K562 (cell line): ENCODE measurements around the gene TMEM156. TPM values are rescaled to one million over a fixed set of nuclear protein-coding genes. Genes with fewer than 3 reads are reported as not detected.

Experiments
- ATAC-seq: fragments of 200-7000 bp; cut with Tn5 transposase; 3 replicates; pipeline ENCODE4 v1.9.1; 2020; ENCODE audit warnings: moderate library complexity
- BruUV-seq: library from RNA; stranded (reverse); fragments of 400-500 nt; replicated peaks from 2 replicates; lab custom pipeline; 2021; lab: Mats Ljungman, UMichigan
- CTCF ChIA-PET: fragments of 300-600 bp; formaldehyde crosslinking; extraction: SDS; loops from one replicate; lab custom pipeline; 2021; ENCODE audit warnings: low intra/inter-chr PET ratio; lab: Yijun Ruan, JAX
- POLR2A ChIA-PET: fragments of 300-600, 350-650 bp; sonication (Branson Sonifier 250); formaldehyde crosslinking; extraction: SDS; loops from one replicate; lab custom pipeline; 2021; ENCODE audit warnings: antibody characterized with exemption, inconsistent platforms; lab: Yijun Ruan, JAX
- DNase-seq, 4 experiments: peaks; one replicate each; pipeline versions ENCODE4 v3.0.0 to v3.0.0-alpha.2; 2011 to 2018; ENCODE audit warnings: low spot score in 3 of 4, mixed read lengths in 3 of 4; ENCODE audit errors: extremely low read depth in 1 of 4
- FAIRE-seq: peaks from 2 replicates; lab custom pipeline; 2011; peaks lifted over from hg19 to GRCh38; lab: Jason Lieb, UNC
- H2AFZ ChIP-seq: 2 replicates; pipeline ENCODE4 v1.6.0; 2011; ENCODE audit warnings: low read depth, low read length, control low read depth, inconsistent platforms
- H3K27ac ChIP-seq: fragments of 200-600 bp; 3 replicates; pipeline ENCODE4 v1.8.0; 2011; ENCODE audit warnings: low read depth, mild to moderate bottlenecking, control low read depth, inconsistent platforms, low read length, moderate library complexity, mixed read lengths; ENCODE audit errors: extremely low read depth
- H3K27me3 ChIP-seq, 2 experiments: fragments of 300-600 bp in 1 of 2; 2 replicates in 1 of 2; 3 replicates in 1 of 2; pipeline versions ENCODE4 v1.6.0 to v1.8.0; 2011; ENCODE audit warnings: inconsistent platforms in 2 of 2, low read length in 2 of 2, mild to moderate bottlenecking in 1 of 2, mixed read lengths in 1 of 2, moderate library complexity in 1 of 2; ENCODE audit not compliant: control insufficient read depth in 2 of 2, insufficient read depth in 2 of 2
- H3K36me3 ChIP-seq: fragments of 300-600 bp; 3 replicates; pipeline ENCODE4 v1.8.0; 2011; ENCODE audit warnings: mild to moderate bottlenecking, low read length, inconsistent platforms; ENCODE audit not compliant: control insufficient read depth, insufficient read depth
- H3K4me1 ChIP-seq, 2 experiments: fragments of 200-600 bp in 1 of 2; replicated peaks in 1 of 2; 2 replicates in 1 of 2; 3 replicates in 1 of 2; pipeline versions ENCODE4 v1.5.1 to v1.8.0; 2011; ENCODE audit warnings: inconsistent platforms in 2 of 2, low read length in 2 of 2, mild to moderate bottlenecking in 1 of 2, mixed read lengths in 1 of 2, moderate library complexity in 1 of 2; ENCODE audit not compliant: control insufficient read depth in 2 of 2, insufficient read depth in 2 of 2
- H3K4me2 ChIP-seq: 2 replicates; pipeline ENCODE4 v1.6.1; 2011; ENCODE audit warnings: low read length, control low read depth, inconsistent platforms, mixed read lengths; ENCODE audit not compliant: insufficient read depth
- H3K4me3 ChIP-seq: fragments of 200-600 bp; sonication (generic), shearing (Covaris generic); 2 replicates; pipeline ENCODE4 v1.5.1; 2016; ENCODE audit warnings: control low read depth, inconsistent platforms
- H3K79me2 ChIP-seq: fragments of 200-600 bp; 3 replicates; pipeline ENCODE4 v1.8.0; 2011; ENCODE audit warnings: low read length, inconsistent platforms; ENCODE audit not compliant: control insufficient read depth, insufficient read depth
- H3K9ac ChIP-seq, 2 experiments: 2 replicates each; pipeline versions ENCODE4 v1.6.0 to v1.6.1; 2011; ENCODE audit warnings: low read depth in 2 of 2, low read length in 2 of 2, control low read depth in 1 of 2, inconsistent platforms in 1 of 2, mild to moderate bottlenecking in 1 of 2, mixed read lengths in 1 of 2; ENCODE audit not compliant: insufficient read depth in 1 of 2
- H3K9me1 ChIP-seq: one replicate; pipeline ENCODE4 v1.6.0; 2011; ENCODE audit warnings: inconsistent platforms, mild to moderate bottlenecking, low read length, moderate library complexity; ENCODE audit not compliant: control insufficient read depth, insufficient read depth
- H3K9me3 ChIP-seq: replicated peaks from 2 replicates; pipeline ENCODE4 v1.5.1; 2011; ENCODE audit warnings: low read depth, low read length, inconsistent platforms; ENCODE audit not compliant: control insufficient read depth, insufficient read depth
- H4K20me1 ChIP-seq: replicated peaks from 2 replicates; pipeline ENCODE4 v1.6.1; 2011; ENCODE audit warnings: low read length, inconsistent platforms, mixed read lengths; ENCODE audit not compliant: control insufficient read depth, insufficient read depth
- AFF4 ChIP-seq: sonication (generic); formaldehyde crosslinking; IDR thresholded peaks from 2 replicates; pipeline ENCODE4 v1.8.0; 2023; ENCODE audit warnings: mild to moderate bottlenecking, missing genetic modification reagents
- CBFA2T2 ChIP-seq: fragments of 450-650 bp; conservative IDR thresholded peaks from 2 replicates; pipeline ENCODE4 v1.6.1; 2017; ENCODE audit warnings: mild to moderate bottlenecking
- CBX2 ChIP-seq: fragments of 200-600 bp; sonication (generic); IDR thresholded peaks from one replicate; pipeline ENCODE4 v1.6.1; 2012; ENCODE audit warnings: mild to moderate bottlenecking, low read length, inconsistent platforms; ENCODE audit not compliant: insufficient read depth, poor library complexity, severe bottlenecking
- ELK3 ChIP-seq: fragments of 450-650 bp; formaldehyde crosslinking; IDR thresholded peaks from 2 replicates; pipeline ENCODE4 v1.4.0; 2020; ENCODE audit warnings: mild to moderate bottlenecking
- EP400 ChIP-seq: fragments of 450-650 bp; IDR thresholded peaks from 2 replicates; pipeline ENCODE4 v1.6.1; 2017; ENCODE audit warnings: antibody characterized with exemption, mild to moderate bottlenecking, moderate library complexity
- HDGF ChIP-seq: fragments of 450-650 bp; IDR thresholded peaks from 2 replicates; pipeline ENCODE4 v1.6.1; 2016
- KAT8 ChIP-seq: fragments of 450-650 bp; IDR thresholded peaks from 2 replicates; pipeline ENCODE4 v1.6.1; 2016; ENCODE audit warnings: low read depth, mild to moderate bottlenecking
- NFE2 ChIP-seq: IDR thresholded peaks from 2 replicates; pipeline ENCODE4 v1.6.1; 2014; ENCODE audit warnings: antibody characterized with exemption, low read depth
- NR2F6 ChIP-seq: fragments of 450-650 bp; formaldehyde crosslinking; IDR thresholded peaks from 2 replicates; pipeline ENCODE4 v1.4.0; 2020; ENCODE audit warnings: mild to moderate bottlenecking
- TRIM24 ChIP-seq, 2 experiments: fragments of 450-650 bp; IDR thresholded peaks; 2 replicates each; pipeline ENCODE4 v1.6.1; 2016
- ZFP36 ChIP-seq: fragments of 150-350 bp; IDR thresholded peaks from 2 replicates; pipeline ENCODE4 v1.6.1; 2018; ENCODE audit warnings: low read length, low read depth; ENCODE audit not compliant: partially characterized antibody
- ZNF175 ChIP-seq: fragments of 200-800 bp; sonication (Bioruptor generic); IDR thresholded peaks from 2 replicates; pipeline ENCODE4 v1.6.1; 2016; ENCODE audit warnings: low read depth, mild to moderate bottlenecking, missing genetic modification characterization, missing compliant biosample characterization
- ZNF384 ChIP-seq: IDR thresholded peaks from 2 replicates; pipeline ENCODE4 v1.6.1; 2012; ENCODE audit warnings: low read depth, low read length, improper control_type of control experiment
- ZNF561 ChIP-seq: fragments of 450-650 bp; formaldehyde crosslinking; conservative IDR thresholded peaks from 2 replicates; pipeline ENCODE4 v1.4.0; 2020; ENCODE audit warnings: mild to moderate bottlenecking, moderate library complexity
- ZNF77 ChIP-seq: fragments of 250-450 bp; sonication (Bioruptor Pico); IDR thresholded peaks from 2 replicates; pipeline ENCODE4 v1.5.0; 2020
- whole genome bisulfite sequencing: fragments of 100-300 bp; shearing (Covaris generic); methylation state at CpG from one replicate; pipeline ENCODE4 v1.1.6; 2016; ENCODE audit warnings: low coverage, mixed read lengths; ENCODE audit not compliant: insufficient coverage; ENCODE audit errors: missing lambda C conversion rate; 5-methylcytosine and 5-hydroxymethylcytosine counted together
- in situ Hi-C: fragments of 300-500 bp; cut with MboI; formaldehyde crosslinking; loops from 4 replicates; pipeline ENCODE4 v1.15.0; 2018; ENCODE audit warnings: inconsistent platforms, mixed read lengths
- intact Hi-C: fragments of 100-400 bp; cut with micrococcal nuclease; formaldehyde crosslinking; loops from 2 replicates; pipeline ENCODE4 v1.14.2; 2022
- polyA plus RNA-seq, 8 experiments: library from polyadenylated mRNA; depleted of rRNA in 4 of 8; stranded (reverse) in 5 of 8; unstranded in 3 of 8; fragments of >200 nt; fragmentation: Nextera tagmentation in 2 of 8; fragmentation: Illumina TruSeq in 1 of 8; extraction: Ambion mirVana in 2 of 8; extraction: Trizol in 1 of 8; gene quantifications; 2 replicates each; pipeline versions ENCODE4 v1.2.1 to v1.2.3, GENCODE V29; 2011 to 2014; ENCODE audit warnings: inconsistent platforms in 1 of 8, missing spikeins in 1 of 8
- total RNA-seq, 7 experiments: library from RNA; depleted of rRNA in 6 of 7; stranded (reverse); fragments of >200 nt in 6 of 7; fragmentation: Illumina TruSeq in 2 of 7; extraction: Trizol in 2 of 7; gene quantifications; 2 replicates each; pipeline versions ENCODE4 v1.2.1 to v1.2.3, GENCODE V29; 2011 to 2021; ENCODE audit warnings: low replicate concordance in 1 of 7

TMEM156 gene
- total and polyA plus RNA-seq, 9 of the 15 experiments (the other 6 are each of a cell fraction or from before 2014, with no cell fraction given): 3.5 to 9.6 (median 6.4) TPM

DNA sequence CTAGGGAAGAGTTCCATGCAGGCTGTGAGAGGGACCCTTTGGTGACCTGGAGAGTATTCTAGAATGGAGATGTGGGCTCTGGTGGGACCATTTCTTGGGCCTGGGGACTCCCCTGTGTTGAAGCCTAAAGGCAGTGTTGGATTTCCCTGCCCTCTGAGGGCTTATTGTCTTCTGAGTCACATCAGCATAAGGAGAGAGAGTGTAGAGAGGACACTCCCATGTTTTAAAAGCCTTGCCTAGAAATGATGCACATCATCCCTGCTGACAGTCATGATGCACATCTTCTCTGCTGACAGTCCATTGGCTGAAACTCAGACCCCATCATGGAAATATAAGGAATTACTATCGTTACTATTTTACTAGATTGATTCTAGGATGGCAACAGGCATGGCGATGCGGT is 112.7 kb downstream of the TMEM156 start (continued):
- TF ChIP-seq AFF4 (CRISPR knock-in tag) (no peak), CBX2 (no peak), KAT8 (no peak), ELK3 (CRISPR knock-in tag) (no peak), ZNF175 (no peak)

- no peaks in the 10 kb centered on the region for H3K79me2 ChIP-seq
- no peaks in the 10 kb centered on the region for H3K9me3 ChIP-seq
- H3K9ac ChIP-seq: no peak overlapping the region
- ChIA-PET POLR2A (interaction anchor here (0.6 to 1.3 kb wide), 2 partner anchors 10 to 38 kb away, joined by 3 read pairs; no protein-coding TSS in a partner anchor), CTCF (no interaction called here)
- H4K20me1 ChIP-seq: peaks cover 4% of the 10 kb centered on the region; the same call in 1 of the 2 replicates
- no peak overlapping the region for H3K4me3 ChIP-seq
- DNase-seq (no peak), ATAC-seq (no peak), FAIRE-seq (no peak)
- H3K27me3 ChIP-seq: no peaks in the 10 kb centered on the region
- 92% methylated on average over 7 of the region's 8 CpGs for WGBS
- H3K36me3 ChIP-seq: no peaks in the 10 kb centered on the region; the same call in 2 of the 3 replicates
- intact Hi-C loops: no loop called here
- no peak overlapping the region for H3K4me2 ChIP-seq
- H3K4me1 ChIP-seq: no peaks in the 10 kb centered on the region
- in situ Hi-C loops: no loop called here
- H3K27ac ChIP-seq: no peak overlapping the region
- no peaks in the 10 kb centered on the region for H3K9me1 ChIP-seq
- H2AFZ ChIP-seq: no peak overlapping the region
- no peak for TF ChIP-seq ZFP36
- TF ChIP-seq HDGF: no peak
- no peak for TF ChIP-seq ZNF561
- no peak for TF ChIP-seq EP400
- no peak for TF ChIP-seq ZNF77 (CRISPR knock-in tag)
- no peak for TF ChIP-seq CBFA2T2
- TF ChIP-seq TRIM24 (IDR thresholded peaks at IDR 0.05): no peak
- no peak for TF ChIP-seq NR2F6 (CRISPR knock-in tag)
- TF ChIP-seq NFE2: no peak
- TF ChIP-seq ZNF384: no peak
- BruUV-seq: no TSS peak
These were observed 114.7 kb downstream of the TMEM156 start for GRCh38 chr4:38917481-38918025.
